Chondrocyte (in vitro differentiated cells): ENCODE data around the gene GBX1. TPM values are rescaled to one million over a fixed set of nuclear protein-coding genes. Genes with fewer than 3 reads are reported as not detected.

ENCODE experiments used
- DNase-seq: peaks from one replicate; pipeline ENCODE4 v3.0.0; 2021; ENCODE audit warnings: mixed read lengths, low spot score
- H3K27ac Mint-ChIP-seq: one replicate; pipeline ENCODE4 v1.8.0; 2021; ENCODE audit warnings: mild to moderate bottlenecking, moderate library complexity, mixed read lengths; ENCODE audit not compliant: unreplicated experiment
- H3K27me3 Mint-ChIP-seq: 2 replicates; pipeline ENCODE4 v1.8.0; 2021; ENCODE audit warnings: low read depth, mixed read lengths
- H3K36me3 Mint-ChIP-seq: 2 replicates; pipeline ENCODE4 v1.8.0; 2021; ENCODE audit warnings: low read depth, mixed read lengths
- H3K4me1 Mint-ChIP-seq: 2 replicates; pipeline ENCODE4 v1.8.0; 2021; ENCODE audit warnings: low read depth, mild to moderate bottlenecking, mixed read lengths
- H3K4me3 Mint-ChIP-seq: one replicate; pipeline ENCODE4 v1.8.0; 2021; ENCODE audit warnings: mild to moderate bottlenecking, moderate library complexity, mixed read lengths; ENCODE audit not compliant: unreplicated experiment
- H3K9me3 Mint-ChIP-seq: 2 replicates; pipeline ENCODE4 v1.8.0; 2021; ENCODE audit warnings: low read depth, mixed read lengths
- total RNA-seq: library from RNA; stranded (reverse); gene quantifications from 3 replicates; pipeline ENCODE4 v1.2.1, GENCODE V29; 2021
- TF ChIP-seq, protein P1 (sequence below): fragments of 200-600 bp; sonication (generic); IDR thresholded peaks from 2 replicates; pipeline ENCODE4 v1.5.0; 2021; ENCODE audit warnings: antibody characterized with exemption, mild to moderate bottlenecking, moderate library complexity

The GBX1 gene
- total RNA-seq, 1 donor from 2014 or later = not detected

DNA sequence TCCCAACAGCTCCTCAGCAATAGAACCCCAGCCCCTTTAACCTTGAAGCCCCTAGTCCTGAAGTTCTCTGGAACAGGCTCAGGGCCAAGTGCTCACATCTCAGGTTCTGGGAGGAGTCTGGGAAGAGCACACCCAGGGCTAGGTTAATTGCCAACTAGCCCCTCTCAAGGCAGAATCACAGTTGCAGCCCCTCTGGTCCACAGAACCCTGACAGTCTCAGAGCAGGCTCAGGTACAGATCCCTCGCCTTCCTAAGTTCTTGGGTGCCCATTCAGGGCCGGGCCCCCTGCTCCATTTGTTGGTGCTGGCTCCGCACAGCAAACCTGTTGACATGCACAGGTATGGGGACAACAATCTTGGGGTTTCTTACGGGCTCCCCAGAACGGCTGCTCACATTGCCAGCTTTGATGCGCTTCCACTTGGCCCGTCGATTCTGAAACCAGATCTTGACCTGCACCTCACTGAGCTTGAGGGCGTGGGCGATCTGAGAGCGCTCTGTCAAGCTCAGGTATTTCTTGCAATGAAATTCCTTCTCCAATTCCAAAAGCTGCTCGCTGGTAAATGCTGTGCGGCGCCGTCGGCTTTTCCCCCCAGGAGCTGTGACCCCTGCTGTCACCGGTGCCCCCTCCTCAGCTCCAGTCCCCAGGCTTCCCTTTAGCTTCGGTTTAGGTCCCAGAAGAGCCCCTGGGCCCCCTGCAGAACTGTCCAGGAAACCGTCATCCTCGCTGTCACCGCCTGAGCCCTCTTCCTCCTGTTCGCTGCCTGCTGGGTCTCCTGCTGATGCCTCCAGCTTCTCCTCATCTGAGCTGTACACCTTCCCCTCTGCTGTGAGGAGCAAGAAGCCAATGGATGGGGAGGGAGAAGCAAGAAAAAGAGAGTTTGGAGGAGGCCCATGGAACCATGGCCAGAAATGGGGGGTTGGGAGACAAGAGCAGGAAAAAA lies 18.9 kb downstream of the GBX1 start:
- Mint-ChIP-seq H3K27ac (no peak overlapping the region), H3K9me3 (no peaks in the 10 kb centered on the region), H3K36me3 (peaks cover 8% of the 10 kb centered on the region), H3K27me3 (peaks cover 3% of the 10 kb centered on the region), H3K4me3 (no peak overlapping the region), H3K4me1 (no peaks in the 10 kb centered on the region)
- no peak for DNase-seq
- TF ChIP-seq, protein P1, sequence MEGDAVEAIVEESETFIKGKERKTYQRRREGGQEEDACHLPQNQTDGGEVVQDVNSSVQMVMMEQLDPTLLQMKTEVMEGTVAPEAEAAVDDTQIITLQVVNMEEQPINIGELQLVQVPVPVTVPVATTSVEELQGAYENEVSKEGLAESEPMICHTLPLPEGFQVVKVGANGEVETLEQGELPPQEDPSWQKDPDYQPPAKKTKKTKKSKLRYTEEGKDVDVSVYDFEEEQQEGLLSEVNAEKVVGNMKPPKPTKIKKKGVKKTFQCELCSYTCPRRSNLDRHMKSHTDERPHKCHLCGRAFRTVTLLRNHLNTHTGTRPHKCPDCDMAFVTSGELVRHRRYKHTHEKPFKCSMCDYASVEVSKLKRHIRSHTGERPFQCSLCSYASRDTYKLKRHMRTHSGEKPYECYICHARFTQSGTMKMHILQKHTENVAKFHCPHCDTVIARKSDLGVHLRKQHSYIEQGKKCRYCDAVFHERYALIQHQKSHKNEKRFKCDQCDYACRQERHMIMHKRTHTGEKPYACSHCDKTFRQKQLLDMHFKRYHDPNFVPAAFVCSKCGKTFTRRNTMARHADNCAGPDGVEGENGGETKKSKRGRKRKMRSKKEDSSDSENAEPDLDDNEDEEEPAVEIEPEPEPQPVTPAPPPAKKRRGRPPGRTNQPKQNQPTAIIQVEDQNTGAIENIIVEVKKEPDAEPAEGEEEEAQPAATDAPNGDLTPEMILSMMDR = no peak

DNA sequence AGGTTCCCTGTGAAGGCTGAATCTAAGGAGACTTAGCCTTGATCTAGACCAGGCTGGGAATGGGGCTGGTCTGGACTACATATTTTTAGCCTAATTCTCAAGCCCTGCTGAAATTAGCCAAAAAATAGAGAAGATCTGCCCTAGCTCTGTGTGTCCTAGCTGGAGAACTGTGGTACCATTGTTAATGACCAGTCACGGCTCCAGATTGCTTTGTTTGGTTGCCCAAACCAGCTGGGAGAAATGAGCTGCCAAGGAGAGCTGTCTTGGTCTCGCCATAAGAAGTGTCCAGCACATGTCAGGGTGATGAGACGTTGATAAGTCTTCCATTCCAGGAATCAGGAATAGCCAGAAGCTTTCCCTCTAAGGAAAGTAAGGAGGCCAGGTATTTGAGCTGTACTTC lies 20.7 kb downstream of the GBX1 start:
- H3K9me3 Mint-ChIP-seq = no peaks in the 10 kb centered on the region
- no peaks in the 10 kb centered on the region for H3K4me1 Mint-ChIP-seq
- no peak overlapping the region for H3K4me3 Mint-ChIP-seq
- H3K27ac Mint-ChIP-seq = no peak overlapping the region
- H3K27me3 Mint-ChIP-seq = peaks cover 3% of the 10 kb centered on the region
- TF ChIP-seq, protein P1 = no peak
- no peak for DNase-seq
- peaks cover 20% of the 10 kb centered on the region for H3K36me3 Mint-ChIP-seq

DNA sequence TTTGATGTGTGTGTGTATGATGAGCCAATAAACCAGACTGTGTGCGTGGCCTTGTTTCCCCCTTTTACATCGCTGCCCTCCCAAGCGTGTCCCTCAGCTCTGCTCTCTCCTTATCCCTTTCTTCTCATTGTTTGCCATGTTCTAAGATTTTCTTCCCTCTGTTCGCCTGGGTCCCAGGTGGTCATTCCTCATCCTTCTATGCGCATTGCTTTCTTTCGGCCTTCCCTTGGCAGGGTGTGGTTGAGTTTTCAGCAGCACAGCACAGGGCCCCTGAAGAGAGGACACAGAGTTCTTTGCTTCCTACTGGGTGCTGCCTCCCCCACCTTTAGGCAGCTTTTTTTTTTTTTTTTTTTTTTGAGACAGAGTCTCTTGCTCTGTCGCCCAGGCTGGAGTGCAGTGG lies 23.1 kb downstream of the GBX1 start:
- Mint-ChIP-seq H3K27me3 (no peaks in the 10 kb centered on the region), H3K27ac (no peak overlapping the region), H3K36me3 (peaks cover 30% of the 10 kb centered on the region), H3K9me3 (no peaks in the 10 kb centered on the region), H3K4me1 (no peaks in the 10 kb centered on the region), H3K4me3 (no peak overlapping the region)
- DNase-seq = no peak
- TF ChIP-seq, protein P1 = no peak

DNA sequence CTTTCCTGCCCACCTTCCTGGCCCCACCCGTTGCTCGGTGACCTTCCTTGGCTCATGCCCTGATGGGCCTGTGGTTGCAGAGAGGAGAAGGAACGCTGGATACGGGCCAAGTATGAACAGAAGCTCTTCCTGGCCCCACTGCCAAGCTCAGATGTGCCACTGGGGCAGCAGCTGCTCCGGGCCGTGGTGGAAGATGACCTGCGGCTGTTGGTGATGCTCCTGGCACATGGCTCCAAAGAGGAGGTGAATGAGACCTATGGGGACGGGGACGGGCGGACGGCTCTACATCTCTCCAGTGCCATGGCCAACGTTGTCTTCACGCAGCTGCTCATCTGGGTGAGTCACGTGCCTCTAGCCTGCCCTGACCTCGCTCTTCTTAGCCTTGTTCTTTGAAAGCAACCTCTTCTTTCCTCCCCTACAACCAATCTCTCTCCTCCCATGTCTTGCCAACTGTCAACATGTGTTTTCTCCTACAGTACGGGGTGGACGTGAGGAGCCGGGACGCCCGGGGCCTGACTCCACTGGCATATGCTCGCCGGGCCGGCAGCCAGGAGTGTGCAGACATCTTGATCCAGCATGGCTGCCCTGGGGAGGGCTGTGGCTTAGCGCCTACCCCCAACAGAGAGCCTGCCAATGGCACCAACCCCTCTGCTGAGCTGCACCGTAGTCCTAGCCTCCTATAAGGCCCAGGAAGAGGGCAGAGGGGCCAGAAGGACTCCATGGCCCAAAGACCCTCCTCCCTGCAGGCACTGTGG lies 24.1 kb downstream of the GBX1 start:
- Mint-ChIP-seq H3K27ac (peak overlapping the region; percentile 73), H3K4me1 (no peaks in the 10 kb centered on the region), H3K4me3 (no peak overlapping the region), H3K36me3 (peaks cover 34% of the 10 kb centered on the region), H3K9me3 (no peaks in the 10 kb centered on the region), H3K27me3 (no peaks in the 10 kb centered on the region)
- peak; percentile 92 for DNase-seq
- TF ChIP-seq, protein P1 = no peak

DNA sequence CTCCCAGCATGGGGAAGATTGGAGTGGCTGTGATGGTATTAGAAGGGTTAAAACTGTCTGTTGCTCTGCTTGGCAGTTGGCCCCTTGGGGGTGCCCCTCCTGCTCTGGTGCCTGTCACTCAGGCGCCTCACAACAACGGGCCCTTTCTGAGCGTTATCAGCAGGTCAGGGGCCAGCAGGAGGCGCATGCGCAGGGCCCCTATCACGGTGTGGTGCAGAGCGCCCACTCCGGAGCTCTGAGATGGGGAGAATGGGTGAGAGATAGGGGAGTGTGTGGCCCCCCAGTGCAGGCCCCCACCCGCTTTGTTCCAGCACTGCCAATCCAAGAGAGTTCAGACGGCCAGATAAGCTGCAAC lies 24.8 kb downstream of the GBX1 start:
- Mint-ChIP-seq H3K9me3 (no peaks in the 10 kb centered on the region), H3K27me3 (no peaks in the 10 kb centered on the region), H3K27ac (no peak overlapping the region), H3K4me1 (no peaks in the 10 kb centered on the region), H3K4me3 (no peak overlapping the region), H3K36me3 (peaks cover 34% of the 10 kb centered on the region)
- TF ChIP-seq, protein P1 = no peak
- DNase-seq = no peak
